HG03060 (cell line): ENCODE results near the gene OR4D1.
"Not testable (repeated sequence)": the region's sequence is repeated elsewhere in the genome, so short reads cannot be mapped to it uniquely, and the experiment has no call there.

Experiments
- ATAC-seq: cut with Tn5 transposase; IDR thresholded peaks from one replicate; pipeline ENCODE4 v1.9.1; 2021; ENCODE audit warnings: low read depth, moderate number of reproducible peaks; ENCODE audit not compliant: unreplicated experiment

OR4D1 gene

DNA sequence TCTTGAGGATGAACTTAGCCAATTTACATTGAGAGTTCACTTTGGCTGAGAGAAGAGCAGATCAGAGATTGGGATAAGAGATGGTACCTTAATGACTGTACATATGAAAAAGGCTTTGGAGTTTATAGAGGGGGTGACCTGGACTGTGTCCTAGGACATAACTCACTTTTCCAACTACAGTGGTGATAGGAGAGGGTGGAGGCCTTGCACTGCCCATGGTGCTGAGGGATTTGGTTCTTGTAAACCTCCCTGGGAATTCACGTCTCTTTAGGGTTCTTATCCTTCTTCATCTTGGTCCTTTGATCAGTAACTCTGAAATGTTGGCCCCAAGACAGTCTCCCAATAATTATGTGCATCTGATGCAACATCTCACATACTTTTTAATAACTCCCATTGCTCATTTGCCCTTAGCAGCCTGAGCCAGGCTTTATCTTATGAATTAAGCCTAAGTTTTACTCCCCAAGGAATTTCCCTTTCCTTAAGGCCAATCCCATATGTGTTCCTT lies at the start of gene OR4D1:
OR4D1 (plus strand) TSS at position 455 of the 505 bp plus-strand sequence. CDS start 6,770 bp downstream, outside the sequence.
- ATAC-seq = no peak

DNA sequence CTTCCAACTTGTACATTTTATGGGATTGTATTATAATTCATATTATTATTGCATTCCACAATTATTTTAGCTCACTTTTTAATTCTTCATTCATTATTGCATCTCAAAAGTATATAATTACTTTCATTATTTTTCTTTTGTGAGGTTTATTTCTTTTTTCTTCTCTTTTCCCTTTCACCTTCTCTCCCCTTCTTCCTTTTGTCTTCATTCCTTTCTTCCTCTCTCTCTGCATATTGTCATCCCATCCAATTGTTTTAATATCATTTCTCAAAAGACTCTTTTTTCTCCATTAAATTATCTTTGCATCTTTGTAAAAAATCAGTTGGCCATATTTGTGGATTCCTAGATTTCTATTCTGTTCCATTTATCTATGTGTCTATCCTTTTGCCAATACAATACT lies 47.7 kb upstream of the OR4D1 start:
- no peak for ATAC-seq

DNA sequence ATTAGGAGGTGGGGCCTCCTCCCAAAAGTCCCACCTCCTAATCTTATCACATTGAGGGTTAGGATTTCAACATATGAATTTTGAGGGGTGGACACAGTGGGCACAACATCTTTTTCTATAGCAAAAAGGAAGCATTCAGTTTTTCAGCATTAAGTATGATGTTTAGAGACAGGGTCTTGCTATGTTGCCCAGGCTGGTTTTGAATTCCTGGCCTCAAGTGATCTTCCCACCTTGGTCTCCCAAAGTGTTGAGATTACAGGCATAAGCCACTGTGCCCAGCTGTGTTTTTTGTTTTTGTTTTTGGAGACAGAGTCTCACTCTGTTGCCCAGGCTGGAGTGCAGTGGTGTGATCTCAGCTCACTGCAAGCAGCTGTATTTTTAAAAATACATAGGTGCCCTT lies 46.3 kb upstream of the OR4D1 start:
- not testable (repeated sequence) for ATAC-seq

DNA sequence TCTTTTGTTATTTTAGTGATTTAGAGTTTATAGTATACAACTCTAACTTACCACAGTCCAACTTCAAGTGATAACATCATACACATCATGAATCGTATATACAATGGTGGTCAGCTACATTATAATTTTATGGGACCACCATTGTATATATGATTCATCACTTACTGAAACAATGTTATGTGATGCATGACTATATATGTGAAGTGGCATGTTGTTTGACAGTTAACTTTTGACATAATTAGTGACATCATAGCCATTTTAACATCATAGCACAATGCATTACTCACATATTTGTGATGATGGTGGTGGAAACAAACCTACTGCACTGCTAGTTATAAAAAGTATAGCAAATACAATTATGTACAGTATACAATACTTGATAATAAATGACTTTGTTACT lies 43.1 kb upstream of the OR4D1 start:
- no peak for ATAC-seq

DNA sequence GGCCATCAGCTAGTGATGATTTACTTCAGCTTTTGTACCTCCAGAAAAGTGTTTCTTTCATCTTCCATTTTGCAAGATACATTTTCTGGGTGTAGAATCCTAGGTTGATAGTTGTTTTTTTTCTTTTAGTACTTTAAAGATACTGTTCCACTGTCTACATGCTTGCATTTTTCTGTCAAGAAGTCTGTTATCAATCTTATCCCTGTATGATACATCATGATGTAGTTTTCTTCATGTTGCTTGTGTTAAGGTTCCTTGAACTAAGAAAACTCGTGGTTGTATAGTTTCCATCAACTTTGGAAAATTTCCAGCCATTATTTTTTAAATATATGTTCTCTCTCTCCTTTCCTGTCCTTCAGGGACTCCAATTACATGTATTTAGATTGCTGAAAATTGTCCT lies 40.9 kb upstream of the OR4D1 start:
- no peak for ATAC-seq

DNA sequence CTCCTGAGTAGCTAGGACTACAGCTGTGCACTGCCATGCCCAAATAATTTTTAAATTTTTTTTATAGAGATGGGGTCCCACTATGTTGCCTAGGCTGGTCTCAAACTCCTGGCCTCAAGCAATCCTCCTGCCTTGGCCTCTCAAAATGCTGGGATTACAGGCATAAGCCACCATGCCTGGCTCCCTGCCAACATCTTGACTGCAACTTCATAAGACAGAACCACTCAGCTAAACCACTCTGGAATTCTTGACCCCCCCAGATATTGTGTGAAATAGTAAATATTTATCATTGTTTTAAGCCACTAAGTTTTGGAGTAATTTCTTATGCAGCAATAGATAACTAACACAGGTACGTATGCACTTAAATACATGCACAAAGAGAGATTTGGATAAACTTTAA lies 39.0 kb upstream of the OR4D1 start:
- no peak for ATAC-seq

DNA sequence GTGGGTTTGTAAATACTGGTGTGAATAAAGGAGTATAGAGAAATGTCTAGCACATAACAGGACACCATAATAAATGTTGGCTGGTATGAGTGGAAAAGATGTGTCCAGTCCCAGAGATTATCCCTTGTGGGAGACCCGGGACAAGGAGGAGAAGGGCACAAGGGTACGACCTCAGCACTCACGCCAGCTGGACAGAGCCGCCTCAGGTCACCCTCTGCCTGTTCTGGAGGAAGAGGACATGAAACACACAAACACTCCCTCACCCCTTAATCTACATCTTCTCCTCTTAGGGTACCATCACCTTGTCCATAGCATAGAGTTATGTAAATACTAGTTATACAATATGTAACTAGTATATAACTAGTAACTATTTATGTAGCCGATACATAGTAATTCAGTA lies 38.2 kb upstream of the OR4D1 start:
- ATAC-seq = no peak

DNA sequence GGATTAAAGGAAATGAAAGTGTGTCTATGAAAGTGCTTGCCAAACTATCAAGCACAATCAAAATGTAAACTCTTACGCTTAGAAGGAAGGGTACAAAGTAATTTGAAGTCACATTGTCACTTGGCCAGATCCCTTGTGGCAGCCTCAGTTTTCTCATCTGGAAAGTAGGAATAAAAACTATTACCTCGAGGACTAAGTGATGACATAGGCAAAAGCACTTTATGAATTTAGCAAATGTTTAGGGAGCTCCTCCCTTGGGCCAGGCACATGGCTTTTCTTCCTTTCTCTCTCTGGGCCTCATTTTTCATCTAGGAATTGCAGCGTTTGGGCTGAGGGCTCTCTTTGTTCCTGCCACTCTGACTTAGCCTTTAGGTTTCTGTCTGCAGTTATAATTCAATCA lies 36.5 kb upstream of the OR4D1 start:
- no peak for ATAC-seq

DNA sequence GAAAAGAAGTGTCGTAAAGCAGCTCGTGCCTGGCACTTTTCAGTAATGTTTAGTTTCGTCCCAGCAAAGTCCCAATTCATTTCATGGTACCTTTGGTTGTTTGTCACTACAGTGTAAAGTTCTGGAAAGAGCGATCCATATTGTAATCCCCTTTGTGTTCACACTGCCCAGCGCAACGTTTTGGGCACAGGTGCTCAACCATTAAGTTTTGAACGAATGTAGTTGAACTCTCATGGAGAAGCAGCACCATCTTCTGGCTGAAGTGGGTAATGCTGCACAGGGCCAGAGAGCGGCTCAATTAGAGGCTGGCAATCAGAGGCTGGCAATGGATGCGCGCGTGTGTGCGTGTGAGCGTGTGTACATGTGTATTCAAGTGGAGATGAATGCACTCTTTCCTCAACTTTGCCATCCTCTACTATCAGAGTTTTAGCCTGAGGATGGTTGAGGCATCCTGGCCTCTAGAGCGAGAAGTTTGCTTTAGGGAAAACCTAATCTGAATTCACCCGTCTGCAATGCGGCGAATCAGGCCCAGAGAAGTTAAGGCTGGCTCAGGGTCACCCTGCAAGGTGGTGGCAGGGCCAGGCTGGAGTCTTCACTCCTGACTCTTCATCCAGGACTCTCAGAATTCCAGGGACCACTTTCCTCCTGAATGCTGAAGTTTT lies 35.1 kb upstream of the OR4D1 start:
- ATAC-seq = no peak

DNA sequence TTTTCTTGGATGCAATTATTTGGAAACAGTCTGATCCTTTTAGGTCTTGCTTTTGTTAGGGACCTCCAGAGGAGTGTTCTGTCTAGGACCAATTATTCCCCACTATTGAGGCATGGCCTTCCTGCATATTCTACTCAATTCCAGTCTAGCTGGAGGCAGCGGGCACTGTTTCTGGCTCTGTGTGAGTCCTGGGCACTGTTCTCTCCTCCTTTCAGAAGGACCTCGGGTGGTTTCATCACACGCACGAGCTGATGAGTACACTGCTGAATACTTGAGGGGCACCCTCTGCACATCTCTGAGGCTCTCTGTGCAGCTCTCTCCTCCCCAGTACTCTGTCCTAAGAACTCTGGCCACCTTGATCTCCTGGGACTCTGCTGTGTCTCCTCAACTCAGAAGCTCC lies 34.2 kb upstream of the OR4D1 start:
- no peak for ATAC-seq

DNA sequence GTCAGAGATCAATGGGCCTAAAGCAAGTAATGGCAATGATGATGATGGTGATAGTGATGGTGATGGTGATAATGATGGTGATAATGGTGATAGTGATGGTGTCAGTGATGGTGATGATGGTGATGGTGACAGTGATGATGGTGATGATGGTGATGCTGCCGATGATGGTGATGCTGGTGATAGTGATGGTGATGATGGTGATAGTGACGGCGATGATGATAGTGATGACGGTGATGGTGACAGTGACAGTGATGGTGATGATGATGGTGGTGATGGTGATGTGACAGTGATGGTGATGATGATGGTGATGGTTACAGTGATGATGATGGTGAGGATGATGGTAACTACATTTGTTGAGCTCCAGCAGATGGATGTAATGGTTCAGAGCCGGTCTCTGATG lies 30.8 kb upstream of the OR4D1 start:
- ATAC-seq = no peak

DNA sequence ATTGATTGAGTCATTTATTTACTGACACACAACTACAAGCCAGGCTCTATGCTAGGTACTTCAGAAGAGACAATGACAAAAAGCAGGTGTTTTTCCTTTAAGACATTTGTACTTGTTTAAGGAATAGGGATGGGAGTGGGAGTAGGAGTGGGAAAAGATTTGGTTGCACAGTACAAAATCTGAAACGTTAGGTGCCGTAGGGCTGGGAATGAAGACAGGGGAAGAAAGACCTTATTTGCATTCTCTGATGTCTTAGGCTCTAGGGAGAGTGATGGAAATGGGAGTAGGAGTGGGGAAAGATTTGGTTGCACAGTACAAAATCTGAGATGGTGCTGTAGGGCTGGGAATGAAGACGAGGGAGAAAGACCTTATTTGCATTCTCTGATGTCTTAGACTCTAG lies 28.7 kb upstream of the OR4D1 start:
- ATAC-seq = no peak

DNA sequence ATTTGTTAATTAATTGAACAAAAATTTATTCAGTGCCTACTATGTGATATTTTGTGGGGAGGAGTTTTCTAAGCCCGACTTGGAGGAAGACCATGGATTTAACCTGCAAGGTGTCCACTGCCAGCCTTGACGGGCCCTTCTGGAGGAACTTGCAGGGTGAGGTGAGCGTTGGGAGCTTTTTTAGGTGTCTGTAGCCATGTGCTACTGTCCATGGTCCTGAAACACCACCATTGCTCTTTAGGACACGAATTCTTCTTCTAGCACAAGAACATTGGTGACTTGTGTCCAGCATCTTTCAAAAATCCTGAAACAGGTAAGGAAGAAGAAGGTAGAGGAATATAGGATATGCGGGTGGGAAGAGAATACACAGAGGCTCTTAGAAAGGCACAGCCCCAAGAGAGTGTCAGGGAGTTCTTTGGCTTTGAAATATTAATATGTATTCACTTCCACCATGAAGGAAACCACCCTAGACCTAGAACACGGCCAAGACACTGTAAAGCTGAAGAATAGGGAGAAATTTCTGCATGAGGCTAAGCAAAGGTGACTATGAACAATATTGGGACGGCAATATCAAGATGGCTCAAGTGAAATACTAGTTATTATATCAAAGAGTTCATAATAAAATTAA lies 27.9 kb upstream of the OR4D1 start:
- ATAC-seq = no peak

DNA sequence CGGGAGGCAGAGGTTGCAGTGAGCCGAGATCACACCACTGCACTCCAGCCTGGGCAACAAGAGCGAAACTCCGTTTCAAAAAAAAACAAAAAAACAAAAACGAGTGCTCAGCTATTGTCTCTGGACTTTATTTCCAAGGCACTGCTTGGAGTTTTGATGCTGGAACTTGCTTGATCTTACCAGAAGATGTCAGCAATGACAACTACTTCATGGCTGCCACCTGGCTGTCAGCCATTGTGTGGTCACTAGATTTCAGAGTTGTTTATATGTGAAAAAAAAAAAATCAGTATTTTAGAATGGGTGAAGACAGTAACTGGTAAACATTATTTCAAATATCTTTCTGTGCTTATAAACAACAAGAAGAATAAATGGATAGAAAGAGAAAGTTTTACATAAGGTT lies 26.3 kb upstream of the OR4D1 start:
- ATAC-seq = no peak

DNA sequence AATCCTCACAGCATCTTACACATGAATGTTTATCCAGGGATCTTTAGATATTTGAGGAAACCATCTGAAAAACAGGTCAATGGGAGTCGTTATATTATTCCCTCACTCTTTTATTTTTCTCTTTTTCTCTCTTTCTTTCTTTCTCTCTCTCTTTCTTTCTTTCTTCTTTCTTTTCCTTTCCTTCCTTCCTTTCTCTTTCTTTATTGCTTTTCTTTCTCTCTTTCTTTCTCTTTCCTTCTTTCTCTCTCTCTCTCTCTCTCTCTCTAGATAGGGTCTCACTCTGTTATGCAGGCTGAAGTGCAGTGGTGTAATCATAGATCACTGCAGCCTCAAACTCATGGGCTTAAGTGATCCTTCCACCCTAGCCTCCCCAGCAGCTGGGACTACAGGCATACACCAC lies 20.3 kb upstream of the OR4D1 start:
- no peak for ATAC-seq

DNA sequence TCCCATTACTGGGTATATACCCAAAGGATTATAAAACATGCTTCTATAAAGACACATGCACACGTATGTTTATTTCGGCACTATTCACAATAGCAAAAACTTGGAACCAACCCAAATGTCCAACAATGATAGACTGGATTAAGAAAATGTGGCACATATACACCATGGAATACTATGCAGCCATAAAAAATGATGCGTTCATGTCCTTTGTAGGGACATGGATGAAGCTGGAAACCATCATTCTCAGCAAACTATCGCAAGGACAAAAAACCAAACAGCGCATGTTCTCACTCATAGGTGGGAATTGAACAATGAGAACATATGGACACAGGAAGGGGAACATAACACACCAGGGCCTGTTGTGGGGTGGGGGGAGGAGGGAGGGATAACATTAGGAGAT lies 15.5 kb upstream of the OR4D1 start:
- not testable (repeated sequence) for ATAC-seq

DNA sequence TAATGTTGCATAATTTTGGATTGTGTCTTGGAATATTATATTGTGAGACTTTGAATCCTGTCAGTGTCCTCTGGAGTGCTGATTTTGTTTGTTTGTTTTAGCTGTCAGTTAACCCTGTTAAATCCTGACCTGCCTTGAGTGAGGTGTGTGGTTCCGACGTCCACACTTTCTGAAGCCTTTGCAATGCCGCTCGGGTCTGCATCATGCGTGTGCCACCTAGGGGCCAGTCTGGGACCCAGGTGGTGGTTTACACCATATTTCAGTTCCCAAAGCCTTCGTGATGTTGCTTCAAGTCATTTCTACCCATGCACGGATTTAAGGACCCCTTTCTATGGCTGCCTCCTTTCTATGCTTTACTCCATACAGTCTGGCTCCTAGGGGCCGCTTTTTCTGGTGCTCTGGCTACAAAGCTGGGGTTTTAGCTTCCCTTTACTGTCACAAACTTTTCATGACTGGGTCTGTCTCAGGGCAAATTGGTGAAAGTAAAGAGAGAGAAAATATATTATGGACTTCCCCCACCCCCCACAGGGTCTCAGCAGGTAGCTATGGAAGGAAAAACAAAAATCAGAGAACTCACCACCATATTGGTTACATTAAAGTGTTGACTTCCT lies 11.4 kb upstream of the OR4D1 start:
- no peak for ATAC-seq

DNA sequence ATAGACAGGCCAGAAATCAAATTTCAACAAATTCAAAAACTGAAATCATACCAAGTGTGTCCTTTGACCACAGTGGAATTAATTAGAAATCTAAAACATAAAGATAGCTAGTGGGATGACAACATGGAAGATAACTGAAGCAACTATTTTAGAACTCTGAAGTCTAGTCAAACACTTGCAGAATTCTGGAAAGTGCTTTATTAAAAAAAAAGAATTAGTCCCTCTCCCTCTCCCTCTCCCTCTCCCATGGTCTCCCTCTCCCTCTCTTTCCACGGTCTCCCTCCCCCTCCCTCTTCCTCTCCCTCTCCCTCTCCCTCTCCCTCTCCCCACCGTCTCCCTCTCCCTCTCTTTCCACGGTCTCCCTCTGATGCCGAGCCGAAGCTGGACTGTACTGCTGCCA lies 6.7 kb upstream of the OR4D1 start:
- ATAC-seq = no peak

DNA sequence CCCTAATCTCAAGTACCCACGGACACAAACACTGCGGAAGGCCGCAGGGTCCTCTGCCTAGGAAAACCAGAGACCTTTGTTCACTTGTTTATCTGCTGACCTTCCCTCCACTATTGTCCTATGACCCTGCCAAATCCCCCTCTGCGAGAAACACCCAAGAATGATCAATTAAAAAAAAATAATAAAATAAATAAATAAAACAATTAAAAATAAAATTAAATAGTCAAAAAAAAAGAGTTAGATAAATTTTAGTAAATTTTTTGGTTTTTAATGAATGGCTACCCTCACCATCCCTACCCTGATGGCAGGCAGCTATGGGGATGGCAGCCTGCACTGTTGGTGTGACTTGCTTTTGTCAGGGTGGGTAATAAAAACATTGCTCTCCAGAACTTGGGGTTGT lies 4.8 kb upstream of the OR4D1 start:
- ATAC-seq = not testable (repeated sequence)

DNA sequence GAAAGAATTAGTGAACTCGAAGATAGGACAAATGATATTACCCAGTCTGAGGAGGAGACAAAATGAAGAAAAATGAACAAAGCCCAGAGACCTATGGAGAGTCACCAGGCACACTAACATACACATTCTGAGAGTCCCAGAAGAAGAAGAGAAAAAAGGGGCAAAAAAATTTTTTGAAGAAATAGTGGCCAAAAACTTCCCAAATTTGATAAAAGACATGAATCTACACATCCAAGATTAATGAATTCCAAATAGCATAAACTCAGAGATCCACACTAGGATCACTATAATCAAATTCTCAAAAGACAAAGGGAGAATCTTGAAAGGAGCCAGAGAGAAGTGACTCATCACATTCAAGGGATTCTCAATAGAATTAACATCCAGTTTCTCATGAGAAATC lies 3.4 kb upstream of the OR4D1 start:
- ATAC-seq = no peak

DNA sequence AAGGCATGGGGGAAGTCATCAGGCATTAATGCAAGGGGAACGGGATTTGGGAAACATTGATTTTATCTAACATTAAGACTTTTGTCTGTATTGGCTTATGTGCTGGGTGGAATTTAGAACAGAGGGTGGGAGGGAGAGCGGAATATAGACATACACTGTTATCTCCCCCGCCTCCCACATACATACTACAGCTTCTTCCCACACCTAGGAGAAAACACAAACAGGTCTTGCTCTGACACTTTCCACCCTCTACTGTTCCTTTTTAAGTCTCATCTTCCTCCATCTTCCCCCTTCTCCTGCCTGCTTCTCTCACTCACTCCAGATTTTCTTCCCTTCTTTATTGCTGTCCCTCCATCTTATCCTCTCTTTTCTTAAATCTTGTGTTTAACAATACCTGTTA lies 425 bp downstream of the OR4D1 start:
- ATAC-seq = no peak

DNA sequence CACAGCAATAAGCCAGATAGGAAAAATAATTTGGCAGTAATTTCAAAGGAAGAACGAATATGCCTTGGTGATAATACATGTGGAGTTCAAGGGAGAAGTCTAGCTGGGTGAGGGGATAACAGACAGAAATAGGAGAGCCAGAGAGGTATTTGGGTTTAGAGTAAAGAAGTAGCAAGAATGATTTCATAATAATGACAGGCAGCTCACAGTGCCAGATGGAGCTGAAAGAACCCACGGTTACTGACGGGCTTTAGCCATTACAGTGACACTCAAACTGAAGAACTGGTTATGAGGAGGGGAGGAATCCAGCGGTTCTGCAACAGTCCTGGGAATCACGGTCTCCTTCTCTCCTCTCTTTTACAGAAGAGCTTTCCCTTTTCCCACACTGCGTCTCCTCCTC lies 2.2 kb downstream of the OR4D1 start:
- no peak for ATAC-seq
